H9 (cell line): ENCODE measurements around the gene PRSS50. TPM values are rescaled to one million over a fixed set of nuclear protein-coding genes. Genes with fewer than 3 reads are reported as not detected.

Experiments
- DNase-seq: peaks from one replicate; pipeline ENCODE4 v3.0.0-alpha.2; 2017
- H2AFZ ChIP-seq: one replicate; pipeline ENCODE4 v1.6.1; 2013; ENCODE audit warnings: mild to moderate bottlenecking, low read length, control low read depth, moderate library complexity
- H2AK5ac ChIP-seq: 2 replicates; pipeline ENCODE4 v1.6.1; 2013; ENCODE audit warnings: low read length, control low read depth, mixed read lengths; ENCODE audit not compliant: insufficient read length
- H2BK120ac ChIP-seq: one replicate; pipeline ENCODE4 v1.6.1; 2013; ENCODE audit warnings: low read depth, mild to moderate bottlenecking, low read length, control low read depth, inconsistent platforms; ENCODE audit not compliant: poor library complexity, severe bottlenecking
- H2BK12ac ChIP-seq: 2 replicates; pipeline ENCODE4 v1.6.1; 2013; ENCODE audit warnings: low read length, control low read depth, mixed read lengths, low read depth; ENCODE audit not compliant: insufficient read length
- H2BK15ac ChIP-seq: 2 replicates; pipeline ENCODE4 v1.6.1; 2013; ENCODE audit warnings: low read depth, low read length, control low read depth
- H2BK20ac ChIP-seq: one replicate; pipeline ENCODE4 v1.6.1; 2013; ENCODE audit warnings: low read depth, mild to moderate bottlenecking, low read length, control low read depth, inconsistent platforms; ENCODE audit not compliant: poor library complexity, severe bottlenecking
- H2BK5ac ChIP-seq: 2 replicates; pipeline ENCODE4 v1.6.1; 2013; ENCODE audit warnings: low read length, control low read depth, mixed read lengths; ENCODE audit not compliant: insufficient read length
- H3K14ac ChIP-seq: 2 replicates; pipeline ENCODE4 v1.6.1; 2013; ENCODE audit warnings: low read length, control low read depth; ENCODE audit not compliant: insufficient read depth
- H3K18ac ChIP-seq: 2 replicates; pipeline ENCODE4 v1.6.1; 2013; ENCODE audit warnings: low read depth, mild to moderate bottlenecking, mixed read lengths, low read length, control low read depth; ENCODE audit not compliant: insufficient read length
- H3K23ac ChIP-seq: 2 replicates; pipeline ENCODE4 v1.6.1; 2013; ENCODE audit warnings: low read length, control low read depth, mixed read lengths, low read depth; ENCODE audit not compliant: insufficient read length
- H3K23me2 ChIP-seq: 2 replicates; pipeline ENCODE4 v1.6.1; 2013; ENCODE audit warnings: low read depth, mild to moderate bottlenecking, mixed read lengths, low read length, control low read depth; ENCODE audit not compliant: insufficient read length, poor library complexity, severe bottlenecking
- H3K27ac ChIP-seq: 2 replicates; pipeline ENCODE4 v1.5.1; 2013; ENCODE audit warnings: low read length, control low read depth, mixed read lengths, low read depth; ENCODE audit not compliant: insufficient read length
- H3K27me3 ChIP-seq: 2 replicates; pipeline ENCODE4 v1.6.1; 2013; ENCODE audit warnings: low read length, control low read depth, inconsistent platforms; ENCODE audit not compliant: insufficient read depth
- H3K4ac ChIP-seq: 2 replicates; pipeline ENCODE4 v1.6.1; 2013; ENCODE audit warnings: low read depth, mild to moderate bottlenecking, control low read depth, inconsistent platforms, low read length, moderate library complexity
- H3K4me1 ChIP-seq: 2 replicates; pipeline ENCODE4 v1.6.1; 2013; ENCODE audit warnings: low read length, control low read depth, inconsistent platforms; ENCODE audit not compliant: insufficient read depth
- H3K4me2 ChIP-seq: 2 replicates; pipeline ENCODE4 v1.6.1; 2013; ENCODE audit warnings: low read length, control low read depth, mixed read lengths; ENCODE audit not compliant: insufficient read length, insufficient read depth
- H3K56ac ChIP-seq: 2 replicates; pipeline ENCODE4 v1.6.1; 2013; ENCODE audit warnings: low read depth, mild to moderate bottlenecking, mixed read lengths, low read length, control low read depth; ENCODE audit not compliant: insufficient read length
- H3K79me1 ChIP-seq: 2 replicates; pipeline ENCODE4 v1.6.1; 2013; ENCODE audit warnings: low read depth, mild to moderate bottlenecking, moderate library complexity, low read length, control low read depth, inconsistent platforms; ENCODE audit not compliant: insufficient read depth, poor library complexity, severe bottlenecking
- H3K79me2 ChIP-seq: 2 replicates; pipeline ENCODE4 v1.6.1; 2013; ENCODE audit warnings: low read length, control low read depth, inconsistent platforms; ENCODE audit not compliant: insufficient read depth
- H3K9ac ChIP-seq: 2 replicates; pipeline ENCODE4 v1.6.1; 2013; ENCODE audit warnings: low read length, control low read depth, mixed read lengths; ENCODE audit not compliant: insufficient read length; ENCODE audit errors: extremely low read depth
- H3K9me3 ChIP-seq: one replicate; pipeline ENCODE4 v1.6.1; 2013; ENCODE audit warnings: low read depth, low read length, inconsistent platforms; ENCODE audit not compliant: control insufficient read depth
- H3T11ph ChIP-seq: one replicate; pipeline ENCODE4 v1.6.1; 2013; ENCODE audit warnings: mild to moderate bottlenecking, low read length, control low read depth, inconsistent platforms
- H4K20me1 ChIP-seq: one replicate; pipeline ENCODE4 v1.6.1; 2013; ENCODE audit not compliant: control insufficient read depth, insufficient read length, insufficient read depth
- H4K5ac ChIP-seq: 2 replicates; pipeline ENCODE4 v1.6.1; 2013; ENCODE audit warnings: low read depth, mild to moderate bottlenecking, mixed read lengths, low read length, control low read depth; ENCODE audit not compliant: insufficient read length
- H4K8ac ChIP-seq: replicated peaks from 2 replicates; pipeline ENCODE4 v1.6.1; 2013; ENCODE audit warnings: low read length, control low read depth, mixed read lengths, low read depth; ENCODE audit not compliant: insufficient read length
- H4K91ac ChIP-seq: 2 replicates; pipeline ENCODE4 v1.6.1; 2013; ENCODE audit warnings: low read depth, mild to moderate bottlenecking, moderate library complexity, mixed read lengths, low read length, control low read depth; ENCODE audit not compliant: insufficient read length
- H3K27ac Mint-ChIP-seq, 3 experiments: 2 replicates in 2 of 3; 3 replicates in 1 of 3; pipeline ENCODE4 v1.8.0; 2020 to 2021; ENCODE audit warnings: mixed read lengths in 3 of 3, mild to moderate bottlenecking in 1 of 3, moderate library complexity in 1 of 3
- H3K27me3 Mint-ChIP-seq: 2 replicates; pipeline ENCODE4 v1.8.0; 2021; ENCODE audit warnings: low read depth, mild to moderate bottlenecking, moderate library complexity, mixed read lengths
- H3K36me3 Mint-ChIP-seq, 3 experiments: 2 replicates in 2 of 3; 3 replicates in 1 of 3; pipeline ENCODE4 v1.8.0; 2020 to 2021; ENCODE audit warnings: low read depth in 3 of 3, mixed read lengths in 3 of 3; ENCODE audit not compliant: insufficient read depth in 1 of 3
- H3K4me1 Mint-ChIP-seq, 2 experiments: 2 replicates each; pipeline ENCODE4 v1.8.0; 2020; ENCODE audit warnings: mixed read lengths in 2 of 2
- H3K4me3 Mint-ChIP-seq, 2 experiments: 2 replicates in 1 of 2; 3 replicates in 1 of 2; pipeline ENCODE4 v1.8.0; 2020 to 2021; ENCODE audit warnings: mild to moderate bottlenecking in 2 of 2, mixed read lengths in 2 of 2, moderate library complexity in 1 of 2
- H3K9me3 Mint-ChIP-seq, 2 experiments: 2 replicates in 1 of 2; 3 replicates in 1 of 2; pipeline ENCODE4 v1.8.0; 2020; ENCODE audit warnings: mild to moderate bottlenecking in 2 of 2, mixed read lengths in 2 of 2, moderate library complexity in 1 of 2
- CTCF ChIP-seq: fragments of 200-600 bp; sonication (generic); conservative IDR thresholded peaks from 3 replicates; pipeline ENCODE4 v1.8.0; 2021; ENCODE audit warnings: antibody characterized with exemption, mild to moderate bottlenecking
- WGBS: extraction: QIAGEN DNeasy Blood & Tissue Kit; methylation state at CpG from one replicate; pipeline ENCODE4 v1.1.7; 2013; ENCODE audit warnings: missing lambda C conversion rate, low lambda C conversion rate, mixed read lengths; ENCODE audit not compliant: insufficient read length; ENCODE audit errors: extremely low coverage; 5-methylcytosine and 5-hydroxymethylcytosine counted together
- total RNA-seq: library from RNA; stranded (reverse); gene quantifications from 2 replicates; pipeline ENCODE4 v1.2.1, GENCODE V29; 2021

PRSS50 gene
- total RNA-seq, 1 experiment from 2014 or later = 0.24 TPM

- Histone ChIP-seq H3K4me2 (no peak overlapping the region), H3K4ac (no peak overlapping the region), H2BK5ac (no peak overlapping the region), H3K18ac (no peak overlapping the region), H2BK15ac (no peak overlapping the region), H4K8ac (no peak overlapping the region), H2AFZ (no peak overlapping the region), H3K9me3 (no peaks in the 10 kb centered on the region), H3K9ac (no peak overlapping the region), H2BK20ac (no peak overlapping the region), H3K23ac (no peak overlapping the region), H3T11ph (no peak overlapping the region), H2AK5ac (no peak overlapping the region), H4K5ac (no peak overlapping the region), H3K14ac (no peak overlapping the region), H2BK12ac (no peak overlapping the region), H3K27ac (no peak overlapping the region), H4K20me1 (no peaks in the 10 kb centered on the region), H3K79me2 (no peaks in the 10 kb centered on the region), H4K91ac (no peak overlapping the region), H3K4me1 (no peaks in the 10 kb centered on the region), H2BK120ac (no peak overlapping the region), H3K23me2 (no peaks in the 10 kb centered on the region), H3K56ac (no peak overlapping the region), H3K79me1 (no peaks in the 10 kb centered on the region), H3K27me3 (no peaks in the 10 kb centered on the region)
- DNase-seq = peak; percentile 16
- no peaks in the 10 kb centered on the region; the same call in none of the 2 replicates for H3K27me3 Mint-ChIP-seq
- H3K27ac Mint-ChIP-seq = no peak overlapping the region; a peak in 1 of 7 replicates
- no peaks in the 10 kb centered on the region for H3K9me3 Mint-ChIP-seq
- H3K36me3 Mint-ChIP-seq = peaks cover 0 to 8% (median 0%) of the 10 kb centered on the region in 3 experiments; a peak in 2 of 7 replicates
- no CpG with 5 or more reads among the region's 6 CpGs for WGBS
- H3K4me3 Mint-ChIP-seq = no peak overlapping the region
- TF ChIP-seq CTCF = no peak
- H3K4me1 Mint-ChIP-seq = peaks cover 3 to 11% of the 10 kb centered on the region in 2 experiments
Observed at GRCh38 chr3:46672349-46672695, 45.3 kb downstream of the PRSS50 start.
